OCI-LY7 (cell line): ENCODE measurements around the gene COX7A2. TPM values are rescaled to one million over a fixed set of nuclear protein-coding genes. Genes with fewer than 3 reads are reported as not detected.

ENCODE experiments used
- BruUV-seq: library from RNA; stranded (reverse); fragments of 400-500 nt; replicated peaks from 2 replicates; lab custom pipeline; 2021; lab: Mats Ljungman, UMichigan
- CTCF ChIA-PET: fragments of 300-600 bp; sonication (Branson Sonifier 250); formaldehyde crosslinking; loops from one replicate; lab custom pipeline; 2022; ENCODE audit warnings: antibody characterized with exemption; ENCODE audit not compliant: unreplicated experiment; lab: Charles Lee
- POLR2A ChIA-PET: fragments of 300-600 bp; sonication (Branson Sonifier 250); formaldehyde crosslinking; loops from one replicate; lab custom pipeline; 2022; ENCODE audit warnings: antibody characterized with exemption; lab: Charles Lee
- DNase-seq: peaks from one replicate; pipeline ENCODE4 v3.0.0-alpha.2; 2015; ENCODE audit warnings: low spot score
- H2AFZ ChIP-seq: fragments of 200-600 bp; sonication (generic), shearing (Covaris generic); 2 replicates; pipeline ENCODE4 v1.6.1; 2014; ENCODE audit warnings: mild to moderate bottlenecking, antibody characterized with exemption, low read length, moderate library complexity
- H3K27ac ChIP-seq: fragments of 200-600 bp; sonication (generic); 2 replicates; pipeline ENCODE4 v1.5.1; 2014; ENCODE audit warnings: mixed run types, low read depth, mild to moderate bottlenecking, moderate library complexity, low read length, inconsistent platforms; ENCODE audit not compliant: poor library complexity, severe bottlenecking
- H3K36me3 ChIP-seq: fragments of 200-600 bp; sonication (generic); 2 replicates; pipeline ENCODE4 v1.6.1; 2014; ENCODE audit warnings: mild to moderate bottlenecking, antibody characterized with exemption, low read length, moderate library complexity, mixed read lengths; ENCODE audit not compliant: insufficient read depth
- H3K4me1 ChIP-seq: fragments of 200-600 bp; sonication (generic); 2 replicates; pipeline ENCODE4 v1.5.1; 2014; ENCODE audit warnings: mild to moderate bottlenecking, low read length; ENCODE audit not compliant: insufficient read depth, poor library complexity, severe bottlenecking
- H3K4me2 ChIP-seq: fragments of 200-600 bp; sonication (generic); 2 replicates; pipeline ENCODE4 v1.6.1; 2014; ENCODE audit warnings: mild to moderate bottlenecking, low read length
- H3K4me3 ChIP-seq: fragments of 200-600 bp; sonication (generic); 2 replicates; pipeline ENCODE4 v1.5.1; 2014; ENCODE audit warnings: mild to moderate bottlenecking, low read depth, low read length; ENCODE audit not compliant: poor library complexity, severe bottlenecking
- H3K79me2 ChIP-seq: fragments of 200-600 bp; sonication (generic); 2 replicates; pipeline ENCODE4 v1.6.1; 2016; ENCODE audit warnings: low read depth, mild to moderate bottlenecking, low read length, moderate library complexity, mixed read lengths; ENCODE audit not compliant: insufficient read depth
- H3K9me2 ChIP-seq: fragments of 200-600 bp; sonication (generic); 2 replicates; pipeline ENCODE4 v1.6.1; 2016; ENCODE audit warnings: mild to moderate bottlenecking, low read length, mixed read lengths; ENCODE audit not compliant: insufficient read depth
- H3K9me3 ChIP-seq: fragments of 200-600 bp; sonication (generic); 2 replicates; pipeline ENCODE4 v1.6.1; 2014; ENCODE audit warnings: mild to moderate bottlenecking, mixed run types, low read length, mixed read lengths
- H4K20me1 ChIP-seq: fragments of 200-600 bp; sonication (generic); 2 replicates; pipeline ENCODE4 v1.6.1; 2014; ENCODE audit warnings: mild to moderate bottlenecking, antibody characterized with exemption, low read length, moderate library complexity, mixed read lengths; ENCODE audit not compliant: insufficient read depth
- EZH2phosphoT487 ChIP-seq: fragments of 200-600 bp; sonication (generic); IDR thresholded peaks from 2 replicates; pipeline ENCODE4 v1.6.1; 2018; ENCODE audit warnings: low read depth, borderline replicate concordance, mild to moderate bottlenecking, mixed run types, antibody characterized with exemption, low read length, moderate library complexity, mixed read lengths
- intact Hi-C: fragments of 100-400 bp; cut with micrococcal nuclease; formaldehyde crosslinking; loops from one replicate; pipeline ENCODE4 v1.10.0; 2022; ENCODE audit not compliant: unreplicated experiment
- total RNA-seq, 2 experiments: library from RNA; depleted of rRNA in 1 of 2; stranded (reverse); fragments of >200 nt in 1 of 2; shearing (Covaris generic) in 1 of 2; gene quantifications; 2 replicates each; pipeline ENCODE4 v1.2.3, GENCODE V29; 2014 to 2022
- TF ChIP-seq, protein P1 (sequence below): fragments of 200-600 bp; sonication (generic); conservative IDR thresholded peaks from 2 replicates; pipeline ENCODE4 v1.5.1; 2014; ENCODE audit warnings: mild to moderate bottlenecking, antibody characterized with exemption, low read length, moderate library complexity, mixed read lengths

The COX7A2 gene
- total RNA-seq, 2 experiments from 2014 or later: 210 to 403 TPM

DNA sequence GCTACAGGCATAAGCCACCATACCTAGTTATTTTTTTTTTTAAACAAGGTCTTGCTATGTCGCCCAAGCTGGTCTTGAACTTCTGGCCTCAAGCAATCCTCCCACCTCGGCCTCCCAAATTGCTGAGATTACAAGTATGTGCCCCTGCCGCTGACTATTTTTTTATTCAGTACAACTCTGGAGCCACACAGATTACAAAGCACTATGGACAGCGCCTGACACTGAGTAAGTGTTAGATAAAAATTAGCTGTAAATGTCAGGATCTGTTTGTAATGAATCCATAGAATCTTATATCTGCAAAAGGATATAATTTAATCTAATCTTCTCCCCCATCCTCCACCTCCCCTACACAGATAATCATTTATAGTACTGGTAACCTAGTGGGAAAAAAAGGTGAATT lies 22.5 kb downstream of the COX7A2 start:
- H3K9me3 ChIP-seq: no peaks in the 10 kb centered on the region
- ChIA-PET CTCF (no interaction called here), POLR2A (no interaction called here)
- intact Hi-C loops: no loop called here
- BruUV-seq: no TSS peak
- no peaks in the 10 kb centered on the region for H3K79me2 ChIP-seq
- H2AFZ ChIP-seq: no peak overlapping the region
- no peaks in the 10 kb centered on the region for H4K20me1 ChIP-seq
- no peak overlapping the region for H3K4me2 ChIP-seq
- no peaks in the 10 kb centered on the region for H3K4me1 ChIP-seq
- no peak overlapping the region for H3K27ac ChIP-seq
- no peaks in the 10 kb centered on the region for H3K9me2 ChIP-seq
- H3K4me3 ChIP-seq: no peak overlapping the region
- TF ChIP-seq, protein P1, sequence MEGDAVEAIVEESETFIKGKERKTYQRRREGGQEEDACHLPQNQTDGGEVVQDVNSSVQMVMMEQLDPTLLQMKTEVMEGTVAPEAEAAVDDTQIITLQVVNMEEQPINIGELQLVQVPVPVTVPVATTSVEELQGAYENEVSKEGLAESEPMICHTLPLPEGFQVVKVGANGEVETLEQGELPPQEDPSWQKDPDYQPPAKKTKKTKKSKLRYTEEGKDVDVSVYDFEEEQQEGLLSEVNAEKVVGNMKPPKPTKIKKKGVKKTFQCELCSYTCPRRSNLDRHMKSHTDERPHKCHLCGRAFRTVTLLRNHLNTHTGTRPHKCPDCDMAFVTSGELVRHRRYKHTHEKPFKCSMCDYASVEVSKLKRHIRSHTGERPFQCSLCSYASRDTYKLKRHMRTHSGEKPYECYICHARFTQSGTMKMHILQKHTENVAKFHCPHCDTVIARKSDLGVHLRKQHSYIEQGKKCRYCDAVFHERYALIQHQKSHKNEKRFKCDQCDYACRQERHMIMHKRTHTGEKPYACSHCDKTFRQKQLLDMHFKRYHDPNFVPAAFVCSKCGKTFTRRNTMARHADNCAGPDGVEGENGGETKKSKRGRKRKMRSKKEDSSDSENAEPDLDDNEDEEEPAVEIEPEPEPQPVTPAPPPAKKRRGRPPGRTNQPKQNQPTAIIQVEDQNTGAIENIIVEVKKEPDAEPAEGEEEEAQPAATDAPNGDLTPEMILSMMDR: no peak
- TF ChIP-seq EZH2phosphoT487: no peak
- no peaks in the 10 kb centered on the region for H3K36me3 ChIP-seq
- DNase-seq: no peak

DNA sequence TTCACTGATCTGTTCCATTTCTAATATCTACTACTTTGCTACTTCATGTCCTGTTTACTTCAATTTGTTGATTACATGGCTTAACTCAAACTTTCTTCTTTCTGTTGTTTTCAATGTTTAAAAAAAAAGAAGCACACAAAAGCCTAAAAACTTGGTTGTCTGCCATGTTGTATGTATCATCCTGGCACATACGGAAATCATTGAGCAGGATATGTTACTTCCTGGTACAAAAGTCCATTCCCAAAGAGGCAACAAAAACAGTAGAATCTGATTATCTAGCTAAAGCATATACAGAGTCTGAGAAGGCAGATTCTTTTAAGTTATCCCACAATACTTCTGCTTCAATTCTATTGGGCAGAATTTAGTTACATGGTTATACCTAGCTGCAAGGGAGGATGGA lies 23.2 kb downstream of the COX7A2 start:
- H3K4me2 ChIP-seq: no peak overlapping the region
- no peaks in the 10 kb centered on the region for H4K20me1 ChIP-seq
- no TSS peak for BruUV-seq
- H3K27ac ChIP-seq: no peak overlapping the region
- H2AFZ ChIP-seq: no peak overlapping the region
- no peaks in the 10 kb centered on the region for H3K36me3 ChIP-seq
- H3K9me3 ChIP-seq: no peaks in the 10 kb centered on the region
- TF ChIP-seq, protein P1: no peak
- TF ChIP-seq EZH2phosphoT487: no peak
- CTCF ChIA-PET: no interaction called here
- H3K4me3 ChIP-seq: no peak overlapping the region
- POLR2A ChIA-PET: interaction anchor here (0.8 kb wide), 1 partner anchor 10 kb away, joined by 4 read pairs; no protein-coding TSS in a partner anchor
- no peak for DNase-seq
- intact Hi-C loops: no loop called here
- H3K4me1 ChIP-seq: no peaks in the 10 kb centered on the region
- H3K9me2 ChIP-seq: no peaks in the 10 kb centered on the region
- no peaks in the 10 kb centered on the region for H3K79me2 ChIP-seq

DNA sequence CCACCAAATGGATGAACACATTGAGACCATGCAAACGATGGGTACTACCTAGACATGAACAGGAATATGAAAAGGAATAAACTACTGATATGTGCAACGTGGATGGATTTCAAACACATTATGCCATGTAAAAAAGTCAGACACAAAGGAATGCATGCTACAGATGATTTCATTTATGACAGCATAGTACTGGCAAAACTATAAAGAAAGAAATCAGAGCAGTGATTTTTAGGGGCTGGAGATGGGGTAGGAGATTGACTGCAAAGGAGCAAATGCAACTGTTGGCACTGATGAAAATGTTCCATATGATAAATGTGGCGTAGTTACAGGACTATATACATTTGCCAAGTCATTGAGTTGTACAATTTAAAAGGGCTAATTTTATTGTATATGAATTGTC lies 24.3 kb downstream of the COX7A2 start:
- intact Hi-C loops: no loop called here

More for the DNA sequence above, 24.3 kb downstream of the COX7A2 start:
- H3K79me2 ChIP-seq: no peaks in the 10 kb centered on the region
- no peak overlapping the region for H3K4me2 ChIP-seq
- ChIA-PET POLR2A (interaction anchor here (0.7 kb wide), 2 partner anchors 157 to 526 kb away, joined by 3 to 4 read pairs; no protein-coding TSS in a partner anchor), CTCF (no interaction called here)
- no peaks in the 10 kb centered on the region for H4K20me1 ChIP-seq
- BruUV-seq: no TSS peak
- H2AFZ ChIP-seq: no peak overlapping the region
- no peaks in the 10 kb centered on the region for H3K9me2 ChIP-seq
- H3K9me3 ChIP-seq: no peaks in the 10 kb centered on the region
- H3K36me3 ChIP-seq: no peaks in the 10 kb centered on the region
- no peak overlapping the region for H3K4me3 ChIP-seq
- H3K4me1 ChIP-seq: no peaks in the 10 kb centered on the region
- DNase-seq: no peak
- TF ChIP-seq EZH2phosphoT487: no peak
- TF ChIP-seq, protein P1: no peak
- H3K27ac ChIP-seq: no peak overlapping the region
